Smooth muscle cell (in vitro differentiated cells): ENCODE results near the gene PLCH1. TPM values are rescaled to one million over a fixed set of nuclear protein-coding genes. Genes with fewer than 3 reads are reported as not detected.

Experiments used
- DNase-seq: peaks from one replicate; lab custom pipeline; 2025; ENCODE audit not compliant: unreplicated experiment; lab: John Stamatoyannopoulos, UW
- H2AFZ ChIP-seq: fragments of 200-600 bp; sonication (generic); 2 replicates; pipeline ENCODE4 v1.6.0; 2016; ENCODE audit warnings: antibody characterized with exemption, low read depth, mild to moderate bottlenecking
- H3F3A ChIP-seq: fragments of 200-600 bp; sonication (generic); 2 replicates; pipeline ENCODE4 v1.6.0; 2017; ENCODE audit warnings: antibody characterized with exemption, low read depth
- H3K27ac ChIP-seq: fragments of 200-600 bp; sonication (generic); 2 replicates; pipeline ENCODE4 v1.5.1; 2016; ENCODE audit warnings: low read depth, mild to moderate bottlenecking
- H3K27me3 ChIP-seq: fragments of 200-600 bp; sonication (generic); 2 replicates; pipeline ENCODE4 v1.6.1; 2016; ENCODE audit warnings: low read depth, mild to moderate bottlenecking
- H3K36me3 ChIP-seq: fragments of 200-600 bp; sonication (generic); 2 replicates; pipeline ENCODE4 v1.5.1; 2016; ENCODE audit warnings: low read depth
- H3K4me1 ChIP-seq: fragments of 200-600 bp; sonication (generic); 2 replicates; pipeline ENCODE4 v1.5.1; 2016; ENCODE audit warnings: low read depth
- H3K4me2 ChIP-seq: fragments of 200-600 bp; sonication (generic); 2 replicates; pipeline ENCODE4 v1.6.0; 2016; ENCODE audit warnings: mild to moderate bottlenecking
- H3K4me3 ChIP-seq: fragments of 200-600 bp; sonication (generic); 2 replicates; pipeline ENCODE4 v1.5.1; 2016; ENCODE audit warnings: mild to moderate bottlenecking
- H3K79me2 ChIP-seq: fragments of 200-600 bp; sonication (generic); 2 replicates; pipeline ENCODE4 v1.6.0; 2016; ENCODE audit warnings: low read depth, mild to moderate bottlenecking
- H3K9ac ChIP-seq: fragments of 200-600 bp; sonication (generic); 2 replicates; pipeline ENCODE4 v1.6.0; 2016; ENCODE audit warnings: low read depth
- H3K9me3 ChIP-seq: fragments of 200-600 bp; sonication (generic); replicated peaks from 2 replicates; pipeline ENCODE4 v1.5.1; 2016; ENCODE audit warnings: low read depth
- H4K20me1 ChIP-seq: fragments of 200-600 bp; sonication (generic); 2 replicates; pipeline ENCODE4 v1.6.0; 2016; ENCODE audit warnings: low read depth
- WGBS: methylation state at CpG from one replicate; pipeline ENCODE4 v1.1.7; 2016; ENCODE audit warnings: low lambda C conversion rate; 5-methylcytosine and 5-hydroxymethylcytosine counted together
- polyA plus RNA-seq: library from polyadenylated mRNA; unstranded; fragments of >200 nt; fragmentation: Nextera tagmentation; extraction: Ambion mirVana; gene quantifications from 2 replicates; pipeline ENCODE4 v1.2.1, GENCODE V29; 2016
- total RNA-seq: library from RNA; depleted of rRNA; stranded (reverse); fragments of >200 nt; gene quantifications from 2 replicates; pipeline ENCODE4 v1.2.3, GENCODE V29; 2014
- TF ChIP-seq, protein P1 (sequence below): fragments of 200-600 bp; sonication (generic); IDR thresholded peaks from 2 replicates; pipeline ENCODE4 v1.5.1; 2017; ENCODE audit warnings: borderline replicate concordance, mild to moderate bottlenecking, antibody characterized with exemption; ENCODE audit not compliant: insufficient read depth, poor library complexity, severe bottlenecking

The PLCH1 gene
- total and polyA plus RNA-seq, 2 experiments from 2014 or later: 0.36 TPM; not detected in 1

DNA sequence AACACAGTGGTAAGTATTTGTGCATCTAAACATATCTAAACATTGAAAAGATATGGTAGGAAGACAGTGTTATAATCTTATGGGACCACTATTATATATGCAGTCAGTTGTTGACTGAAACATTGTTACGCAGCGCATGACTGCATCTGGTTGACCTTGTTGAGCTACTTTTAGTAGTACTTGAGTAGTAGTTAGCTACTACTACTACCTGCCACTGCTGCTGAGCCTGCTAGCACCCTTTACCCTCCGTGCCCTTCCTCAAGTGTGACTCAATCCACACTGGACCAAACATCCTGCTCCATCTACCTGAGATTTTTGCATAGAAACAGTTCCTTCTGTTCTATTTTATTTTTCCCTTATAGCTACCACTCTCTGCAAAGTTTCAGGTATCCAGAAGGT is 327.8 kb downstream of the PLCH1 start:
- Histone ChIP-seq H3K79me2 (no peaks in the 10 kb centered on the region), H3K9ac (no peak overlapping the region), H3K27ac (no peak overlapping the region), H3K9me3 (no peaks in the 10 kb centered on the region), H3K4me2 (no peak overlapping the region), H3K27me3 (no peaks in the 10 kb centered on the region), H2AFZ (no peak overlapping the region), H4K20me1 (no peaks in the 10 kb centered on the region), H3K4me1 (no peaks in the 10 kb centered on the region), H3K36me3 (no peaks in the 10 kb centered on the region), H3K4me3 (no peak overlapping the region), H3F3A (no peaks in the 10 kb centered on the region)
- TF ChIP-seq, protein P1, sequence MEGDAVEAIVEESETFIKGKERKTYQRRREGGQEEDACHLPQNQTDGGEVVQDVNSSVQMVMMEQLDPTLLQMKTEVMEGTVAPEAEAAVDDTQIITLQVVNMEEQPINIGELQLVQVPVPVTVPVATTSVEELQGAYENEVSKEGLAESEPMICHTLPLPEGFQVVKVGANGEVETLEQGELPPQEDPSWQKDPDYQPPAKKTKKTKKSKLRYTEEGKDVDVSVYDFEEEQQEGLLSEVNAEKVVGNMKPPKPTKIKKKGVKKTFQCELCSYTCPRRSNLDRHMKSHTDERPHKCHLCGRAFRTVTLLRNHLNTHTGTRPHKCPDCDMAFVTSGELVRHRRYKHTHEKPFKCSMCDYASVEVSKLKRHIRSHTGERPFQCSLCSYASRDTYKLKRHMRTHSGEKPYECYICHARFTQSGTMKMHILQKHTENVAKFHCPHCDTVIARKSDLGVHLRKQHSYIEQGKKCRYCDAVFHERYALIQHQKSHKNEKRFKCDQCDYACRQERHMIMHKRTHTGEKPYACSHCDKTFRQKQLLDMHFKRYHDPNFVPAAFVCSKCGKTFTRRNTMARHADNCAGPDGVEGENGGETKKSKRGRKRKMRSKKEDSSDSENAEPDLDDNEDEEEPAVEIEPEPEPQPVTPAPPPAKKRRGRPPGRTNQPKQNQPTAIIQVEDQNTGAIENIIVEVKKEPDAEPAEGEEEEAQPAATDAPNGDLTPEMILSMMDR: no peak
- no peak for DNase-seq
- WGBS: 97% methylated on average over 3 of the region's 3 CpGs

DNA sequence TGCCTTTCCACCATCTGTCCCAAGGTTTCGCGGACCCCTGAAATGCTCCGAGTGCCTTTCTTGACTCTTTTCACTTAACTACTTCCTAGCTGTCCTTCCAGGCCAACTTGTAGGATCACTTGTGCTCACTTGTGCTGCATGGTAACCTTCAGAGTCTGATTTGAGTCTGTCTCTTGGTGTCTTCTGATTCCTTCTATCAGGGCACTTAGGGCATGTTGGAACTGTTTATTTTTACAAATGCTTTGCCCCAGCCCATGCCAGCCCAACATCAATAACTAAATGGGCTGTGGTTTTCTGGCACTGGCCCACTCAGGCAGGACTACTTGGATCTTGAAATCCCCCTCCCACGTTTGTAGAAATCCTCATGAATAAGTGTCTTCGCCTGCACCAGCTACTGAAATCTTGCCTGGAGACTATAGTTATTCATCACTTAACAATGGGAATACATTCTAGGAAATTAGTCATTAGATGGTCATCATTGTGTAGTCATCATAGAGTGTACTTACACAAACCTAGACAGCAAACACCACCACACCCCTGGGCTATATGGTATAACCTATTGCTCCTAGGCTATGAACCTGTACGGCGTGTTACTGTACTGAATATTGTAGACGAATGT is 328.3 kb downstream of the PLCH1 start:
- no peaks in the 10 kb centered on the region for H3K4me1 ChIP-seq
- WGBS: 74% methylated on average over 8 of the region's 8 CpGs
- no peaks in the 10 kb centered on the region for H3F3A ChIP-seq
- TF ChIP-seq, protein P1: no peak
- no peak overlapping the region for H2AFZ ChIP-seq
- no peaks in the 10 kb centered on the region for H3K9me3 ChIP-seq
- H3K27me3 ChIP-seq: no peaks in the 10 kb centered on the region
- no peak for DNase-seq
- H3K4me2 ChIP-seq: peak overlapping the region; percentile 39
- H4K20me1 ChIP-seq: no peaks in the 10 kb centered on the region
- H3K79me2 ChIP-seq: no peaks in the 10 kb centered on the region
- H3K36me3 ChIP-seq: no peaks in the 10 kb centered on the region
- H3K4me3 ChIP-seq: no peak overlapping the region
- H3K9ac ChIP-seq: peak overlapping the region; percentile 15
- peak overlapping the region; percentile 74 for H3K27ac ChIP-seq

DNA sequence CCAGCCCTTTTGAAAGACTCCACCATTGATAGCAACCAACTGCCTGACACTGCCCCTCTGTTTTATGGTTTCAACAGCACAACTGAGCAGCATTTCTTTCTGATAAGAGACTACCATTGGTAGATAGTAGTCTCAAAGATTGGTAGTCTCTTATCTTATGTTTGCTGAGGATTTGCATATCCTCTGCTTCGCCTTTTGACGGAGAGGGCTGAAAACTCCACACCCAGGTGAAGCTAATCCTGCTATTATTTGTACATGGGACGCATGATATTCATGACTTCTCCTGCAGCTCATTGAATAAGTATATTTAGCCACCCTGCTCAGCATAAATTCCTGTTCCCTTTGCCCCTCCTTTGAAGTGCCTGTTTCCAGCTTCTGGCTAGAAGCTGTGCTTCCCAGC is 332.0 kb downstream of the PLCH1 start:
- Histone ChIP-seq H3F3A (no peaks in the 10 kb centered on the region), H3K79me2 (no peaks in the 10 kb centered on the region), H3K4me3 (no peak overlapping the region), H3K9ac (no peak overlapping the region), H4K20me1 (no peaks in the 10 kb centered on the region), H3K4me1 (no peaks in the 10 kb centered on the region), H3K27me3 (no peaks in the 10 kb centered on the region), H3K36me3 (no peaks in the 10 kb centered on the region), H3K27ac (no peak overlapping the region), H2AFZ (no peak overlapping the region), H3K4me2 (no peak overlapping the region), H3K9me3 (no peaks in the 10 kb centered on the region)
- TF ChIP-seq, protein P1: no peak
- no peak for DNase-seq
- 21% methylated on average over 3 of the region's 3 CpGs for WGBS
